K562 (cell line): ENCODE results near the gene COX20.

Experiments used
- CEBPG ChIP-seq, 3 experiments: fragments of 200-800 bp in 1 of 3; sonication (Bioruptor generic) in 1 of 3; sonication (generic) in 1 of 3; formaldehyde crosslinking in 1 of 3; IDR thresholded peaks in 2 of 3; conservative IDR thresholded peaks in 1 of 3; 2 replicates each; pipeline versions ENCODE4 v1.6.1 to v1.8.0; 2016 to 2022; ENCODE audit warnings: missing compliant biosample characterization in 2 of 3, missing genetic modification characterization in 2 of 3, mild to moderate bottlenecking in 1 of 3, missing genetic modification reagents in 1 of 3
- CHD2 ChIP-seq: IDR thresholded peaks from 2 replicates; pipeline ENCODE4 v1.6.1; 2011; ENCODE audit warnings: low read depth, low read length
- NR2C2 ChIP-seq, 2 experiments: fragments of 200-800 bp in 1 of 2; sonication (Bioruptor generic) in 1 of 2; sonication (generic) in 1 of 2; formaldehyde crosslinking in 1 of 2; IDR thresholded peaks; 2 replicates each; pipeline versions ENCODE4 v1.6.1 to v1.8.0; 2016 to 2022; ENCODE audit warnings: mild to moderate bottlenecking in 1 of 2, missing compliant biosample characterization in 1 of 2, missing genetic modification characterization in 1 of 2, missing genetic modification reagents in 1 of 2
- SMAD4 ChIP-seq: fragments of 250-450 bp; sonication (Bioruptor Pico); conservative IDR thresholded peaks from 2 replicates; pipeline ENCODE4 v1.8.0; 2021; ENCODE audit warnings: inconsistent platforms, mild to moderate bottlenecking, moderate library complexity

- TF ChIP-seq NR2C2 (CRISPR knock-in tag; IDR thresholded peaks at IDR 0.05): no peak
- no peak for TF ChIP-seq NR2C2 (tag; IDR thresholded peaks at IDR 0.05)
- no peak for TF ChIP-seq CEBPG (CRISPR knock-in tag; IDR thresholded peaks at IDR 0.05)
- no peak for TF ChIP-seq CEBPG (tag; conservative IDR thresholded peaks at IDR 0.05 in 1 of 2, IDR thresholded peaks at IDR 0.05 in 1 of 2)
- TF ChIP-seq SMAD4: no peak
- no peak for TF ChIP-seq CHD2
Observed at GRCh38 chr1:244852694-244853093, 17.2 kb downstream of the COX20 start.
